Stomach (tissue), 9 donors: ENCODE data around the gene PLCG2. TPM values are rescaled to one million over a fixed set of nuclear protein-coding genes. Genes with fewer than 3 reads are reported as not detected.

Experiments used
- DNase-seq, 2 donors: peaks; one replicate each; pipeline versions ENCODE4 v3.0.0 to v3.0.0-alpha.2; 2013 to 2019
- H3K27ac ChIP-seq, 5 donors: fragments of 200-600 bp in 4 of 5; sonication (generic) in 4 of 5; one replicate each; pipeline ENCODE4 v1.5.1; 2013 to 2019; ENCODE audit warnings: mild to moderate bottlenecking in 1 of 5, moderate library complexity in 1 of 5
- H3K27me3 ChIP-seq, 3 donors: fragments of 200-600 bp; sonication (generic); one replicate each; pipeline ENCODE4 v1.5.1; 2017 to 2019; ENCODE audit warnings: mixed run types in 1 of 3
- H3K36me3 ChIP-seq, 4 donors: fragments of 200-600 bp; sonication (generic); 1 replicate in 3 of 4; 2 replicates in 1 of 4; pipeline ENCODE4 v1.5.1; 2016 to 2019
- H3K4me1 ChIP-seq, 4 donors: fragments of 200-600 bp; sonication (generic); one replicate each; pipeline ENCODE4 v1.5.1; 2016 to 2019
- H3K4me3 ChIP-seq, 4 donors: fragments of 200-600 bp; sonication (generic) in 3 of 4; one replicate each; pipeline ENCODE4 v1.5.1; 2016 to 2019; ENCODE audit warnings: mild to moderate bottlenecking in 1 of 4
- H3K9me3 ChIP-seq, 4 donors: fragments of 200-600 bp; sonication (generic); one replicate each; pipeline ENCODE4 v1.5.1; 2016 to 2019
- EP300 ChIP-seq: sonication (generic); formaldehyde crosslinking; IDR thresholded peaks from one replicate; pipeline ENCODE4 v1.6.1; 2017; ENCODE audit warnings: antibody characterized with exemption
- POLR2A ChIP-seq, 4 donors: fragments of 450-650 bp; IDR thresholded peaks; one replicate each; pipeline ENCODE4 v1.6.1; 2016; ENCODE audit warnings: antibody characterized with exemption in 4 of 4, control low read depth in 2 of 4, mild to moderate bottlenecking in 1 of 4, moderate library complexity in 1 of 4
- POLR2AphosphoS5 ChIP-seq, 3 donors: sonication (generic); formaldehyde crosslinking; IDR thresholded peaks; one replicate each; pipeline ENCODE4 v1.6.1; 2016; ENCODE audit warnings: antibody characterized with exemption in 3 of 3
- WGBS, 5 donors: extraction: QIAGEN DNeasy Blood & Tissue Kit in 3 of 5; methylation state at CpG; one replicate each; pipeline versions ENCODE4 v1.1.5 to v1.1.7; 2013 to 2018; 5-methylcytosine and 5-hydroxymethylcytosine counted together
- intact Hi-C: fragments of 100-400 bp; cut with DNase I; formaldehyde crosslinking; loops from one replicate; pipeline ENCODE4 v1.15.1; 2023; ENCODE audit warnings: low total_unique reads
- polyA plus RNA-seq, 3 donors: library from polyadenylated mRNA; stranded (reverse); fragments of 200-250 nt; gene quantifications; one replicate each; pipeline ENCODE4 v1.2.3, GENCODE V29; 2013
- total RNA-seq, 5 donors: library from RNA; depleted of rRNA; stranded (reverse); fragments of >200 nt; gene quantifications; one replicate each; pipeline versions ENCODE4 v1.1.0 to v1.2.3, GENCODE V29; 2014 to 2016
- TF ChIP-seq, protein P1 (sequence below), 7 experiments: fragments of 450-650 bp in 4 of 7; fragments of 200-600 bp in 3 of 7; sonication (generic) in 3 of 7; IDR thresholded peaks; one replicate each; pipeline ENCODE4 v1.5.1; 2016 to 2019; ENCODE audit warnings: antibody characterized with exemption in 7 of 7, control low read depth in 2 of 7, mild to moderate bottlenecking in 1 of 7
- donor health status: healthy with polysubstance abuse.
- donor health status: Bipolar disorder and iron deficiency.
- donor health status: healthy.

PLCG2 gene
- total and polyA plus RNA-seq, 8 donors: 0.87 to 68.5 (median 11.1) TPM

DNA sequence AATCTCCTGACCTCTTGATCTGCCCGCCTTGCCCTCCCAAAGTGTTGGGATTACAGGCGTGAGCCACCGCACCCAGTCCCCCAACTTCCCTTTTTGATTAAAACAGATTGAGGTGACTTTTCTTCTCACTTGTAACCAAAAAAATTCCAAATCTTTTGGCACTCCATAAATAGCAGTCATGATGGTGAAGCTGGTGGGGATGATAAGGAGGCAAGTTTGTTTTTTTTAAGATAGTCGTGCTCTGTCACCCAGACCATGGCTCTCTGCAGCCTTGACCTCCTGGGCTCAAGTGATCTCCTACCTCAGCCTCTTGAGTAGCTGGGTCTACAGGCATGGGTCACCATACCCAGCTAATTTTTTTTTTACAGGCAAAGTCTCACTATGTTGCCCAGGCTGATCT lies 34.7 kb upstream of the PLCG2 start:
- Histone ChIP-seq H3K9me3 (no peaks in the 10 kb centered on the region), H3K36me3 (no peaks in the 10 kb centered on the region), H3K4me1 (peaks cover 3 to 11% (median 7%) of the 10 kb centered on the region in 4 donors), H3K4me3 (no peak overlapping the region), H3K27me3 (no peaks in the 10 kb centered on the region), H3K27ac (no peak overlapping the region)
- no peak for TF ChIP-seq POLR2AphosphoS5 (IDR thresholded peaks at IDR 0.05)
- TF ChIP-seq POLR2A (IDR thresholded peaks at IDR 0.05): no peak
- TF ChIP-seq EP300: no peak
- TF ChIP-seq, protein P1, sequence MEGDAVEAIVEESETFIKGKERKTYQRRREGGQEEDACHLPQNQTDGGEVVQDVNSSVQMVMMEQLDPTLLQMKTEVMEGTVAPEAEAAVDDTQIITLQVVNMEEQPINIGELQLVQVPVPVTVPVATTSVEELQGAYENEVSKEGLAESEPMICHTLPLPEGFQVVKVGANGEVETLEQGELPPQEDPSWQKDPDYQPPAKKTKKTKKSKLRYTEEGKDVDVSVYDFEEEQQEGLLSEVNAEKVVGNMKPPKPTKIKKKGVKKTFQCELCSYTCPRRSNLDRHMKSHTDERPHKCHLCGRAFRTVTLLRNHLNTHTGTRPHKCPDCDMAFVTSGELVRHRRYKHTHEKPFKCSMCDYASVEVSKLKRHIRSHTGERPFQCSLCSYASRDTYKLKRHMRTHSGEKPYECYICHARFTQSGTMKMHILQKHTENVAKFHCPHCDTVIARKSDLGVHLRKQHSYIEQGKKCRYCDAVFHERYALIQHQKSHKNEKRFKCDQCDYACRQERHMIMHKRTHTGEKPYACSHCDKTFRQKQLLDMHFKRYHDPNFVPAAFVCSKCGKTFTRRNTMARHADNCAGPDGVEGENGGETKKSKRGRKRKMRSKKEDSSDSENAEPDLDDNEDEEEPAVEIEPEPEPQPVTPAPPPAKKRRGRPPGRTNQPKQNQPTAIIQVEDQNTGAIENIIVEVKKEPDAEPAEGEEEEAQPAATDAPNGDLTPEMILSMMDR (IDR thresholded peaks at IDR 0.05): no peak
- no peak for DNase-seq
- WGBS, 5 donors: 70 to 93% (median 82%) methylated on average over 4 of the region's 4 CpGs
- intact Hi-C loops: no loop called here

DNA sequence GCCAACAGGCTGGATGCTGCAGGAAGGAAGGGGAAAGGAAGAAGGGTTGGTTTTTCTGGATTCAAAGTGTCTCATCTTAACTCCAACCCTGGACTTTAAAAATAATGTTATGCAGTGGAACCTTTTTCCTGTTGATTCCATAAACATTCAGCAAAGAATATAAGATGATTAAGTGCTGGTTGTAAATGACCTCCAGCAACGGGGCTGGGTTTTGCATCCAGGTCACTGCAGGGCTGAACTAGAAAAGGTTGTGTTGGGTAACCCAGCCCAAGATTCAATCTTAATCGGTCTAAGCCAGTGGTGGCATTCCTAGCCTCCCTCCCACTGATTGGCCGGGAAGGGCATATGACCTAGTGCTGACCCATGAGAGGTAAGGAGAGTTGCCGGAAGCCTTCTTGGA lies 34.2 kb upstream of the PLCG2 start:
- intact Hi-C loops: no loop called here
- no peak overlapping the region for H3K4me3 ChIP-seq
- no peaks in the 10 kb centered on the region for H3K36me3 ChIP-seq
- DNase-seq: no peak
- TF ChIP-seq POLR2A (IDR thresholded peaks at IDR 0.05): no peak
- TF ChIP-seq EP300: no peak
- no peak for TF ChIP-seq POLR2AphosphoS5 (IDR thresholded peaks at IDR 0.05)
- TF ChIP-seq, protein P1 (IDR thresholded peaks at IDR 0.05): no peak
- H3K27ac ChIP-seq: no peak overlapping the region
- 84 to 92% (median 86%) methylated on average over 4 of the region's 4 CpGs for WGBS, 5 donors
- H3K9me3 ChIP-seq: no peaks in the 10 kb centered on the region
- H3K4me1 ChIP-seq: peaks cover 3 to 11% (median 7%) of the 10 kb centered on the region in 4 donors
- H3K27me3 ChIP-seq: no peaks in the 10 kb centered on the region

- H3K27ac ChIP-seq: peak overlapping the region in 3 of 5 donors; percentile 7 to 66 (median 47)
- H3K27me3 ChIP-seq: no peaks in the 10 kb centered on the region
- peak overlapping the region; percentile 27 to 42 (median 40) for H3K4me3 ChIP-seq
- H3K4me1 ChIP-seq: peaks cover 3 to 11% (median 7%) of the 10 kb centered on the region in 4 donors
- DNase-seq: peak; percentile 71 to 90
- intact Hi-C loops: no loop called here
- H3K9me3 ChIP-seq: no peaks in the 10 kb centered on the region
- TF ChIP-seq POLR2A (IDR thresholded peaks at IDR 0.05): no peak
- TF ChIP-seq EP300: no peak
- TF ChIP-seq POLR2AphosphoS5 (IDR thresholded peaks at IDR 0.05): peak in 1 of 3 donors; percentile 85
- TF ChIP-seq, protein P1 (IDR thresholded peaks at IDR 0.05): peak in 1 of 7 experiments; percentile 25
- 20 to 26% (median 23%) methylated on average over 31 to 33 of the region's 33 CpGs for WGBS, 5 donors
- H3K36me3 ChIP-seq: no peaks in the 10 kb centered on the region
Observed at GRCh38 chr16:81745704-81746558, 33.2 kb upstream of the PLCG2 start.

DNA sequence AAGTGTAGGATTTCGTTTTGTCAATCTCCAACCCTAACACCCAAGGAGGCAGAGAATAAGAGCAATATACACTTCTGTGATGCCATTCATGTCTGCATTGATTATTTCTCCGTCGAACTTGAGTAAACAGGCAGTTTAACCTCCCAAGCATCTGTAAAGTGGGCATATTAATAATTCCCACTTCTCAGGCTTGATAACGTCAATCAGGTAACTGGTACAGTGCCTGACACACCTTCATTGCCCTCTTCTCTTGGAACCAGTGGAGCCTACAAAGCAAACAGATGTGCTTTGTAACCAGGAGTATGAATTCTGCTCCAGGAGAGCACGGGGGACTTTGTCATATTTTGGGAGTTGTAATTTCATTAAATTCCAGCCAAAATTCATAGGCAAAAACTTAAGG lies 32.5 kb upstream of the PLCG2 start:
- peak overlapping the region in 1 of 5 donors; percentile 7 for H3K27ac ChIP-seq
- DNase-seq: no peak

More for the DNA sequence above, 32.5 kb upstream of the PLCG2 start:
- peaks cover 3 to 11% (median 7%) of the 10 kb centered on the region in 4 donors for H3K4me1 ChIP-seq
- H3K9me3 ChIP-seq: no peaks in the 10 kb centered on the region
- H3K4me3 ChIP-seq: peak overlapping the region; percentile 27 to 42 (median 40)
- no peaks in the 10 kb centered on the region for H3K36me3 ChIP-seq
- no peak for TF ChIP-seq POLR2AphosphoS5 (IDR thresholded peaks at IDR 0.05)
- no peak for TF ChIP-seq EP300
- TF ChIP-seq, protein P1 (IDR thresholded peaks at IDR 0.05): no peak
- no peak for TF ChIP-seq POLR2A (IDR thresholded peaks at IDR 0.05)
- intact Hi-C loops: no loop called here
- 33 to 49% (median 44%) methylated on average over 5 of the region's 5 CpGs for WGBS, 5 donors
- no peaks in the 10 kb centered on the region for H3K27me3 ChIP-seq
